ENCODE measurements around the gene TCEANC.
"Not testable (repeated sequence)": the region's sequence is repeated elsewhere in the genome, so short reads cannot be mapped to it uniquely, and the experiment has no call there.

Gene TCEANC

DNA sequence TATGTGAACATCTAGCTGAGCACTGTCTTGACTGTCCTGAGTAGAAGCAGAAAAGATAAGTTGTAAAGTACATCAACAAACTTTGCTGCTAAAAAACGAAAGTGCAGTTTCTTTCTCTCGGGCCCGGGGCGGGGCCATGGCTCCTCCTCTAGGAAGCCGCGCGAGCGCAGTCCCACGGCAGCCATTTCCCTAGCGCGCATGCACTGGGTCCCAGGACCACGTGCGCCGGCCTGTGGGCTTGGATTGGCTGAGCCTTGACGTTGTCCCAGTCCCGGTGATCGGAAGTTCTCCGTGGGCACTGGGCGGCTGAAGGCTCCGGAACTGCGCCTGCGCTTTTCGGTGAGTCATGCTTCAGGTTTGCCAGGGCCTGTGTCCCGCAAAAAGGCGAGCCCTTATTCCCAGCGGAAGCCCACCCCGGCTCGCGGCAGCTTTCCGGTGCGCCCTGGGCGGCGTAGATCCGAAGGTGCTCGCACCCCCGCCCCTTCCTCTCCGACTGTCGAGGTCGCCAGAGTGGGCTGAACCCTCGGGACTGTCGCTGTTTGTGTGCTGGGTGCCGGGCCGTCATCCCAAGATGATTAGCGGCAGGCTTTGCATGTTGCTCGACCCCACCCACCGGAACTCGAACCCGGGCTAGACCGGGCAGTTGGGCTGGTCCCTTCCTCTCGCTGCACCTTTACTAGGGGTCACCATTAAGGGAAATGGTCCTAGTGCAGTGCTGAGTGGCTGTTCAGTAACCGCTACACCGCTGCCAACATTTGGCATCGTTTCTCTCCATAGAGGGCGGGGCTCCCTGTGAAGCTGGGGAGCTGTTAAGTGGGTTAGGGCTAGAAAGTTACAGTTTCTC lies at the start of gene TCEANC:
TCEANC (plus strand) TSS at position 292 of the 844 bp plus-strand sequence. CDS start 9,368 bp downstream, outside the sequence.
- peak; percentile 98 for DNase-seq (ENCODE audit: low read depth)

DNA sequence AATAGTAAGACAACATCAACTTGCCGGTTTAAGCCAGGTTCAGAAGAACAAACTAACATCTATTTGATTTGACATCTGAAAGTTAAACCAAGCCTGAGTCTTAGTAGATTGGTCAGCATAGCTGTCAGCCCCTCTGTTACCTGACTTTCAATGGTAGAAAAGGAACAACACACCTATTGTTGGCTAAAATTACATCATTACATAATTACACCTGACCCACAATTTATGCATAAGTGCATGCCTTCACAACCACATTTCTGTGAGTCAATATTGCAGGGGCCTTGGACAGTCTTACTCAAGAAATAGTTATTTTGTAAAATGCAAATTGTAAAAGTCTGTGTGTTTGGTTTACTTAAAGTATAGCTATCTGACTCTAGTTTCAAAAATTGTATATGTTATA lies 47.3 kb upstream of the TCEANC start:
- no peak for DNase-seq (ENCODE audit: low read depth)

DNA sequence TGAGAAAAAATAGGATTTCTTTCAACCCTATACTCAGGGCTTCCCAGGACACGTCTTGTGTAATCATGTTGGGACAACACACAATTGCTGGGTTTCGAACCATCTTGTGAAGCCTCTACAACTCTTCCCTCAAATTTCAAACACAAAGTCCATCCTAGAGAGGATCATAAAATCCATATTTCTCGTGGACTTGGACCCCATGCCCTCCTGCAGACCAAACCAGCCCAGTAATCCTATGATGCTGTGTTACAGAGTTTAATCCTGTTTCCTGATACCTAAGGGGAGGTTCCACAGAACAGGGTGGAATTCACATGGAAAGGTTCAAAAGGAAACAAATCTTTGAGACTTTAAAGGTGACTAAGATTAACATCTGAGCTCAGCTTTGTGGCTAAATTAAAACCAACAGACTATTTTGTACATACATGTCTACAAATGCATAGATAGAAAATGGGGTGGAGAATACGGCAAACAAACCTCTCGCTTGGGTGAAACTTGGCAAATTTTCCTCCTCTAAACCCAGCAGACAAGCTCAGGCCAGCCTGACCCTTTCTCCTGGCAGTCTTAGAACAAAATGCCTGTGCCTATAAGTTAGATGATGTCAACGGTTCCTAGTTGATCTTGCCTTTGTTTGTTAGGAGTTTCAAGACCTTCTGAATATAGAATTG lies 45.5 kb upstream of the TCEANC start:
- no peak for DNase-seq (ENCODE audit: low read depth)

DNA sequence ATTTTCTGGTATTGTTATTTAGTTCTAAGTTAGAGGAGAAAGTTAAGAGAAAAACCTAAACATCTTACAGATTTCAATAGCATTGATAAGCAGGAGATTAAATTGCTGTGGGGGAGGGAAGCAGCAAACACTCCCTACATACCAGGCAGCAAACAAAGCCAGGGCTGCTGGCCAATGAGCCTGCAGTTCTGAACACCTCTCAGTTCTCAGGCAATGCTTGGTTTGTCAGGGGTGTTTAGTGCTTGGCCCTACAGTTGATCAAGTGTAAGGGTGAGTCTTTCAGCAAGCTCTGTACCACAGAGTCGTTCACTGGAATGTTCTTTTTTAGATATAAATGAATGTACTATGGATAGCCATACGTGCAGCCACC lies 45.0 kb upstream of the TCEANC start:
- DNase-seq (ENCODE audit: low read depth), result no peak

- no peak for DNase-seq (ENCODE audit: low read depth)
Measured at GRCh38 chrX:13614154-13614553, 38.8 kb upstream of the TCEANC start.

DNA sequence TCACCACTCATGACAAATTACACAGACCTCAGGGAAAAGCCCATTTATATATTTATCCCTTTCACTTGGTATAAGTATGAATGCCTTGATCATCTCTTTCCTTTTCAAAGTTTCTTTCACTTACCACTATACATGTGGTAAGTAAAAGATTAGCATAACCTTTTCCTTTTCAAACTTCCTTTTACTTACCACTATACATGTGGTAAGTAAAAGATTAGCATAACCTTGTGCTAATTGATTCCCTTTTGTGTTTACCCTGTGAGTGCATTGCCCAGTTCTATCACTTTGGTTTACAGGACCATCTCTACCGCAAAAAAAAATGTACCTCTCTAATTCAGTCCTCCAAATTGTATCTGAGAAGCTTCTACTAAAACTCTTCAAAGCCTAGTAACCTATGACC lies 32.7 kb upstream of the TCEANC start:
- no peak for DNase-seq (ENCODE audit: low read depth)

DNA sequence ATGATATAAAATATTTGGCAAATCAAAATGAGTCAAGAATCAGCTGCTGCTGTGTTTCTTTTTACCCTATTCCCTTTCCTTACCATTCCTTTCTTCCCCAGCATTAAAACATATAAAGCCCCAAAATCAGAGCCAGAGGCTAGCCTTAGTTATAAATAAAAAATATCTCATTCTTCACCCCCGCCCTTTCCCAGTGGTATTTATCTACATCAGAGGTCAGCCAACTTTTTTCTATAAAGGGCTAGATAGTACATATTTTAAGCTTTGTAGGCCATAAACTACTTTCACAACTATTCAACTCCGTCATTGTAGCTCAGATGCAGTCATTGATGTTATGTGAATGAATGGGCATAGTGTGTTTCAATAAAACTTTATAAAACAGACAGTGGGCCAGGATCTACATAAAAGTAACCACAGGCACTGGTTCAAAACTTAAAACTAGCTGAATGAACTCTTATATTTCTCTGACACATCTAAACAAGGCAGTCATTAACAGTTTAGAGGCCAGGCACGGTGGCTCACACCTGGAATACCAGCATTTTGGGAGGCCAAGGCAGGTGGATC lies 30.5 kb upstream of the TCEANC start:
- DNase-seq (ENCODE audit: low read depth), result no peak

GRCh38 chrX:13627306-13627705 lies 25.6 kb upstream of the TCEANC start:
- DNase-seq (ENCODE audit: low read depth), result no peak

DNA sequence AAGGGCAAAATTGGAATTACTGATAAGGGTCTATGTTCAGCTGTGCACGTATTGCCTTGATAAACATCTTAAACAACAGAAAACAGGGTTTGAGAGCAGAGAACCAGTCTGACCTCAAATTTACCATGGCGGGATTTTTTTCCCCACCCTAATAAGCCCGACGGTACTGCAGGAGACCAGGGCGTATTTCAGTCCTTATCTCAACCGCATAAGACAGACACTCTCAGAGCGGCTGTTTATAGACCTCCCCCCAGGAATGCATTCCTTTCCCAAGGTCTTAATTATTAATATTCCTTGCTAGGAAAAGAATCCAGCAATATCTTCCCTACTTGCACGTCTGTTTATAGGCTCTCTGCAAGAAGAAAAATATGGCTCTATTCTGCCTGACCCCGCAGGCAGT lies 15.7 kb upstream of the TCEANC start:
- DNase-seq (ENCODE audit: low read depth), result not testable (repeated sequence)

GRCh38 chrX:13638021-13638420 lies 14.9 kb upstream of the TCEANC start:
- DNase-seq (ENCODE audit: low read depth), result no peak

GRCh38 chrX:13638826-13639225 lies 14.1 kb upstream of the TCEANC start:
- no peak for DNase-seq (ENCODE audit: low read depth)

DNA sequence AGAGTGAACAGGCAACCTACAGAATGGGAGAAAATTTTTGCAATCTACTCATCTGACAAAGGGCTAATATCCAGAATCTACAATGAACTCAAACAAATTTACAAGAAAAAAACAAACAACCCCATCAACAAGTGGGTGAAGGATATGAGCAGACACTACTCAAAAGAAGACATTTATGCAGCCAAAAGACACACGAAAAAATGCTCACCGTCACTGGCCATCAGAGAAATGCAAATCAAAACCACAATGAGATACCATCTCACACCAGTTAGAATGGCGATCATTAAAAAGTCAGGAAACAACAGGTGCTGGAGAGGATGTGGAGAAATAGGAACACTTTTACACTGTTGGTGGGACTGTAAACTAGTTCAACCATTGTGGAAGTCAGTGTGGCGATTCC lies 11.3 kb upstream of the TCEANC start:
- DNase-seq (ENCODE audit: low read depth), result not testable (repeated sequence)

GRCh38 chrX:13645464-13646153 lies 7.3 kb upstream of the TCEANC start:
- no peak for DNase-seq (ENCODE audit: low read depth)

DNA sequence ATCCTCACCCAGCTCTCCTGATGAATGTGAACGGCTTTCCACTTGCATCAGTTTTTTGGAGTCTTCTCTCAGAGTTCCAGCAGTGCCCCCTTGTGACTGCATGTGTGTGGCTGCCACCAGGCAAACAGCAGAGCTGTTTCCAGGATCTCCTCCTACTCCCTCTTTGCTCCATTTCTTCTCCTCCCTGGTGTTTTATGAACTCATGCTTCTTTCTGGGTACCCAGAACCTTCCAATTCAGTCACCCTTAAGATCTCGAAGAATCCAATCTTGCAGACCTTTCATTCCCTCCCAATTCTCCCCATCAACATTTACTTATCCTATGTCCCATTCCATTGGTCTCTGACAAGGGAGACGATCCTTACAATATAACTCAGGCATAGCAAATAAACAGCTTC lies 6.8 kb upstream of the TCEANC start:
- peak; percentile 65 for DNase-seq (ENCODE audit: low read depth)

- DNase-seq (ENCODE audit: low read depth), result peak; percentile 83
Measured at GRCh38 chrX:13647709-13648212, 5.2 kb upstream of the TCEANC start.

- not testable (repeated sequence) for DNase-seq (ENCODE audit: low read depth)
Measured at GRCh38 chrX:13648336-13648735, 4.6 kb upstream of the TCEANC start.

GRCh38 chrX:13649838-13650237 lies 3.1 kb upstream of the TCEANC start:
- peak; percentile 46 for DNase-seq (ENCODE audit: low read depth)

DNA sequence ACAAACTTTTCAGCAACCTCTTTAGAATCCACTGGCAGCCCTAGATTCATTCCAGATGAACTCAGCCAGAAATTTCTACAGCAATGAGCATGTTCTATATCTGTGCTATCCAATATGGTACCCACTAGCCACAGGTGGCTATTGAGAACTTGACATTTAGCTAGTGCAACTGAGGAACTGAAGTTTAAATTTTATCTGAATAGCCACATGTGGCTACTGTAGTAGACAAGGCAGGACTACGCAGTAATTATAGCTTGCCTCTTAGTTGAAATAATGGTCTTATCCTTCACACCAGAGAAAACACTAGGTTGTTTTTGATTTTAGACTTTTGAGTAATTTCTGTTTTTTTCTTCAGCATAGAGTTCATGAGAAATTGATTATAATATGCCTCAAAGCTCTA lies 2.6 kb upstream of the TCEANC start:
- DNase-seq (ENCODE audit: low read depth), result no peak

DNA sequence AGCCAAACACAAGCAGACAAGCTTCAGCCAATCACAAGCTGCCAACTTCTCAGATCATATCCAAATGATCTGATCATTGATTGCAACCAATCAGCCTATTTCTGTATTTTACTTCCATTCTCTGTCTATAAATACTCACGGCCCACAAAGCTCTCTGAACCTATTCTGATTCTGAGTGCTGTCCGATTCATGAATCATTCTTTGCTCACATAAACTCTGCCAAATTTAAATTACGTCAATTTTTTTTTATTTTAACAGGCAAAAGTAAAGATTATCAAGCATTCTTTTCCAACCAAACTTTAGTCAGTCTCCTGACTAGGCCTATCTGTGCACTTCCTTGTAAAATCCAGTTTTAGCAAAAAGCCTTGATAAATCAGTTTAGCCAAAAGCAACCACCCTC lies 1.8 kb upstream of the TCEANC start:
- peak; percentile 61 for DNase-seq (ENCODE audit: low read depth)

DNA sequence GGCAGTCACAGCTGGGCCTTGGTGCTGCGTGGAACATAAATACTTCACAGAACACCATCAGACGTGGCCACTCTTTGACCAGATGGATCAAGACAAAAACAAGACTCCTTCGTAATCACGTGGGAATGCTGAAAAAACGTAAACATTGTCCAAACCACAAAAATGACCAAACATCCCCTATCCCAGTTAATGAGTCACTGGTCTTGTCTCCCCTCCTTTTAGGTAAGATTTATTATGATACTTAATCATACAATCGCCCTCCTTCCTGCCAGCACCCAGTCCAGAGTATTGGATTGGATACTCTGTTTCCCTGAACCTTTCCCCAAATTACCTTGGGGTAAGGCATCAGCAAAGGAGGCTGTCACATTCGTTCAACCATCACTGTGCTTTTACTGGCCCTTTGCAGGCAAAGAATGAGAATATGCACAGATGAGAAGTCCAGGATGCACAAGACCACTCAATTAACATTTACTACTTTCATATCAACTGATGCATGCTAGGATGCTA lies 601 bp upstream of the TCEANC start:
- peak; percentile 95 for DNase-seq (ENCODE audit: low read depth)

- DNase-seq (ENCODE audit: low read depth), result no peak
Measured at GRCh38 chrX:13654116-13654515, 1.2 kb downstream of the TCEANC start.

DNA sequence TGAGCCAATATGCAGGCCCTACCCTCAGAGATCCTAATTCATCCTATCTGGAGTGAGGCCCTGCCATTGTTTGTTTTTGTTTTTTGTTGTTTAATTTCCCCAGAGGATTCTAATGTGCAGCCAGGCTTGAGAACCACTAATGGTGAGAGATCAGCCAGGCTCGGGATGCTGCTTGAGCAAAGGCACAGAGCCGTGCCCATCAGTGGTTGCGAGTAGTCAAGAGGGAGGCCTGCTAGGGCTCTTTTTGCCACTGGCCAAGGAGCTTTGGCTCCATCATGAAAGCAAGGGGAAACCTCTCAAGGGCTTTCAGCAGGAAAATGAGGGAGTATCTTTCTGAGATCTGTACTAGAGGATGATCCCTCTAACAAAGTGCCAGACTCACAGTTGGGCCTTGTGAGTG lies 2.7 kb downstream of the TCEANC start:
- DNase-seq (ENCODE audit: low read depth), result no peak
